HUES48 (cell line): Measurements from ENCODE around the gene YPEL5.

ENCODE experiments used
- H3K27ac ChIP-seq: one replicate; pipeline ENCODE4 v1.7.0; 2013; ENCODE audit warnings: low read depth, low read length, inconsistent platforms
- H3K27me3 ChIP-seq: 2 replicates; pipeline ENCODE4 v1.6.1; 2013; ENCODE audit warnings: mild to moderate bottlenecking, low read length; ENCODE audit not compliant: control insufficient read depth, insufficient read depth
- H3K36me3 ChIP-seq: 2 replicates; pipeline ENCODE4 v1.6.1; 2013; ENCODE audit warnings: low read length; ENCODE audit not compliant: control insufficient read depth, insufficient read depth
- H3K4me1 ChIP-seq: 2 replicates; pipeline ENCODE4 v1.6.1; 2013; ENCODE audit warnings: mild to moderate bottlenecking, low read length; ENCODE audit not compliant: control insufficient read depth, insufficient read depth
- H3K4me3 ChIP-seq: 2 replicates; pipeline ENCODE4 v1.5.1; 2013; ENCODE audit warnings: mild to moderate bottlenecking, low read depth, low read length
- H3K9ac ChIP-seq: 2 replicates; pipeline ENCODE4 v1.6.1; 2013; ENCODE audit warnings: mild to moderate bottlenecking, low read depth, low read length, moderate library complexity
- H3K9me3 ChIP-seq: 2 replicates; pipeline ENCODE4 v1.6.1; 2013; ENCODE audit warnings: low read length; ENCODE audit not compliant: control insufficient read depth, insufficient read depth

Gene YPEL5

GRCh38 chr2:30190637-30191036, 43.8 kb downstream of the YPEL5 start:
- Histone ChIP-seq H3K27me3 (no peaks in the 10 kb centered on the region), H3K36me3 (no peaks in the 10 kb centered on the region), H3K4me3 (no peak overlapping the region), H3K9ac (no peak overlapping the region), H3K9me3 (peaks cover 3% of the 10 kb centered on the region; the same call in 1 of the 2 replicates), H3K4me1 (no peaks in the 10 kb centered on the region), H3K27ac (no peak overlapping the region)

- no peak overlapping the region for H3K27ac ChIP-seq
These were observed 44.3 kb downstream of the YPEL5 start for GRCh38 chr2:30191107-30191506.

GRCh38 chr2:30191819-30192271, 45.0 kb downstream of the YPEL5 start:
- H3K9ac ChIP-seq, result no peak overlapping the region
- no peaks in the 10 kb centered on the region for H3K27me3 ChIP-seq
- no peaks in the 10 kb centered on the region for H3K36me3 ChIP-seq

More at GRCh38 chr2:30191107-30191506, 44.3 kb downstream of the YPEL5 start:
- Histone ChIP-seq H3K36me3 (no peaks in the 10 kb centered on the region), H3K4me3 (no peak overlapping the region), H3K9ac (no peak overlapping the region), H3K4me1 (no peaks in the 10 kb centered on the region), H3K9me3 (peaks cover 3% of the 10 kb centered on the region; the same call in 1 of the 2 replicates), H3K27me3 (no peaks in the 10 kb centered on the region)

GRCh38 chr2:30192314-30192713, 45.5 kb downstream of the YPEL5 start:
- Histone ChIP-seq H3K4me3 (no peak overlapping the region), H3K27ac (no peak overlapping the region), H3K36me3 (no peaks in the 10 kb centered on the region), H3K4me1 (no peaks in the 10 kb centered on the region), H3K9me3 (peaks cover 3% of the 10 kb centered on the region; the same call in 1 of the 2 replicates), H3K27me3 (no peaks in the 10 kb centered on the region), H3K9ac (no peak overlapping the region)

More at GRCh38 chr2:30191819-30192271, 45.0 kb downstream of the YPEL5 start:
- H3K4me3 ChIP-seq, result no peak overlapping the region
- H3K9me3 ChIP-seq, result peaks cover 3% of the 10 kb centered on the region; the same call in 1 of the 2 replicates
- no peak overlapping the region for H3K27ac ChIP-seq
- no peaks in the 10 kb centered on the region for H3K4me1 ChIP-seq

- Histone ChIP-seq H3K9ac (no peak overlapping the region), H3K4me3 (no peak overlapping the region), H3K9me3 (peaks cover 3% of the 10 kb centered on the region; the same call in 1 of the 2 replicates), H3K27ac (no peak overlapping the region), H3K4me1 (no peaks in the 10 kb centered on the region), H3K36me3 (no peaks in the 10 kb centered on the region), H3K27me3 (no peaks in the 10 kb centered on the region)
These were observed 46.4 kb downstream of the YPEL5 start for GRCh38 chr2:30193104-30193681.

GRCh38 chr2:30194421-30194820, 47.6 kb downstream of the YPEL5 start:
- no peak overlapping the region for H3K27ac ChIP-seq
- no peak overlapping the region for H3K4me3 ChIP-seq
- H3K27me3 ChIP-seq, result no peaks in the 10 kb centered on the region
- H3K9ac ChIP-seq, result no peak overlapping the region
- no peaks in the 10 kb centered on the region for H3K36me3 ChIP-seq
- no peaks in the 10 kb centered on the region for H3K4me1 ChIP-seq
- H3K9me3 ChIP-seq, result no peaks in the 10 kb centered on the region

GRCh38 chr2:30195016-30195415, 48.2 kb downstream of the YPEL5 start:
- Histone ChIP-seq H3K27ac (no peak overlapping the region), H3K27me3 (no peaks in the 10 kb centered on the region), H3K4me1 (no peaks in the 10 kb centered on the region), H3K9me3 (no peaks in the 10 kb centered on the region), H3K4me3 (no peak overlapping the region), H3K36me3 (no peaks in the 10 kb centered on the region), H3K9ac (no peak overlapping the region)

GRCh38 chr2:30197570-30198192, 50.9 kb downstream of the YPEL5 start:
- Histone ChIP-seq H3K27me3 (no peaks in the 10 kb centered on the region), H3K4me3 (no peak overlapping the region), H3K27ac (no peak overlapping the region), H3K9ac (no peak overlapping the region), H3K9me3 (no peaks in the 10 kb centered on the region), H3K4me1 (no peaks in the 10 kb centered on the region), H3K36me3 (no peaks in the 10 kb centered on the region)

- no peaks in the 10 kb centered on the region for H3K4me1 ChIP-seq
- H3K27me3 ChIP-seq, result no peaks in the 10 kb centered on the region
- no peak overlapping the region for H3K27ac ChIP-seq
- H3K4me3 ChIP-seq, result no peak overlapping the region
- no peak overlapping the region for H3K9ac ChIP-seq
- H3K36me3 ChIP-seq, result no peaks in the 10 kb centered on the region
- H3K9me3 ChIP-seq, result no peaks in the 10 kb centered on the region
These were observed 55.2 kb downstream of the YPEL5 start for GRCh38 chr2:30201990-30202389.

- Histone ChIP-seq H3K27me3 (no peaks in the 10 kb centered on the region), H3K9ac (no peak overlapping the region), H3K9me3 (no peaks in the 10 kb centered on the region), H3K4me1 (no peaks in the 10 kb centered on the region), H3K36me3 (no peaks in the 10 kb centered on the region), H3K27ac (no peak overlapping the region), H3K4me3 (no peak overlapping the region)
These were observed 56.3 kb downstream of the YPEL5 start for GRCh38 chr2:30203156-30203555.

- peaks cover 5% of the 10 kb centered on the region for H3K4me1 ChIP-seq
These were observed 57.5 kb downstream of the YPEL5 start for GRCh38 chr2:30204281-30204680.

More at GRCh38 chr2:30204281-30204680, 57.5 kb downstream of the YPEL5 start:
- H3K4me3 ChIP-seq, result no peak overlapping the region
- no peaks in the 10 kb centered on the region for H3K36me3 ChIP-seq
- no peaks in the 10 kb centered on the region for H3K27me3 ChIP-seq
- no peak overlapping the region for H3K9ac ChIP-seq
- no peak overlapping the region for H3K27ac ChIP-seq
- H3K9me3 ChIP-seq, result no peaks in the 10 kb centered on the region
